ENCODE measurements around the gene RNF11.
"Not testable (repeated sequence)": the region's sequence is repeated elsewhere in the genome, so short reads cannot be mapped to it uniquely, and the experiment has no call there.

The RNF11 gene

DNA sequence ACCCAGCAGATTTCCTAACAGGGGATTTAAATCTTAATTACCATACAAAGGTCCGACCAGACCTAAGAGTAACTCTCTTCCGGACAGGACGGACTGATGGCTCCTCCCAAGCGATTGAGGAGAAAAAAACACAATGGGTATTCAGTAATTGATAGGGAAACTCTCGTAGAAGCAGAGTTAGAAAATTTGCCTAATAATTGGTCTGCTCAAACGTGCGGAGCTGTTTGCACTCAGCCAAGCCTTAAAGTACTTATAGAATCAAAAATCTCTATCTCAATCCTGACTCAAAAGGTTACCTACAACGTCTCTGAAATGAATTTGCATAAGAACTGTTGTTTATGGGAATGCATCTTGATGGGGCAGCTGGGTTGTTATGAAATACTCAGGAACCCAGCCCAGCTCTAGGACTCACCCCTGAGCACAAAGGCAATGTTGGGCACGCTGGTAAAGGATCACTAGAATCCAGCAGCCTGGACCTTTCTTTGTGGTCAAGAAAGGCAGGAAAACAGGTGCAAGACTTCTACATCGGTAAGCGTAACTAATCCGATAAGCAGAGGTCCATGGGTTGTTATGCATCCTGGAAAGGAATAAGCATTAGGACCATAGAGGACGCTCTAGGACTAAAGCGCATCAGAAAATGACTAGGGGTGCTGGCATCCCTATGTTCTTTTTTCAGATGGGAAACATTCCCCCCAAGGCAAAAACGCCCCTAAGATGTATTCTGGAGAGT is 8.7 kb upstream of the RNF11 start:
- DNase-seq, result not testable (repeated sequence)

DNA sequence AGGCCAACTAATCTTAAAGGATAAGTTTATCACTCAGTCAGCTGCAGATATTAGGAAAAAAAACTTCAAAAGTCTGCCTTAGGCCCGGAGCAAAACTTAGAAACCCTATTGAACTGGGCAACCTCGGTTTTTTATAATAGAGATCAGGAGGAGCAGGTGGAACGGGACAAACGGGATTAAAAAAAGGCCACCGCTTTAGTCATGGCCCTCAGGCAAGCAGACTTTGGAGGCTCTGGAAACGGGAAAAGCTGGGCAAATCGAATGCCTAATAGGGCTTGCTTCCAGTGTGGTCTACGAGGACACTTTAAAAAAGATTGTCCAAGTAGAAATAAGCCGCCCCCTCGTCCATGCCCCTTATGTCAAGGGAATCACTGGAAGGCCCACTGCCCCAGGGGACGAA is 7.6 kb upstream of the RNF11 start:
- DNase-seq, result not testable (repeated sequence)

DNA sequence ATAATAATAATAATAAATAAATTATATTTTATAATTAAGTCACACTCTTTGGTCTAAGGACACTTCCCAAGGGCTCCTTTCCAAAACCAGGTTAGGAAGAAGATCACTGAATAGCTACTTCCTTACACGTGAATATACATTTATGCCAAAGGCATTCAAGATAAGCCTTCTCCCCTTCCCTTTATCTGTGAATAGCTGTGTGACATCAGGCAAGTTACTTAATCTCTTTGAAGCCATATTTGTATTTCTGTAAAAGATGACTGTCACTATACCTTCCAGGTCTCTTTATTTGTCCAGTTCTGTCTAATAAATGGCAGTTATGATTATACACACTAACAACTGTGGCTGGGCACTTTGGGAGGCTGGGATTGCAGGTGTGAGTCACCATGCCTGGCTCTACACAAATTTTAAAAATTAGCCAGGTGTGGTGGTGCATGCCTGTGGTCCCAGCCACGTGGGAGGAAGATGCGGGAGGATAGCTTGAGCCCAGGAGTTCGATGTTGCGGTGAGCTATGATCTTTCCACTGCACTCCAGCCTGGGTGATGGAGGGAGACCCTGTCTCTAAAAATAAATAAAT is 5.5 kb upstream of the RNF11 start:
- no peak for DNase-seq

DNA sequence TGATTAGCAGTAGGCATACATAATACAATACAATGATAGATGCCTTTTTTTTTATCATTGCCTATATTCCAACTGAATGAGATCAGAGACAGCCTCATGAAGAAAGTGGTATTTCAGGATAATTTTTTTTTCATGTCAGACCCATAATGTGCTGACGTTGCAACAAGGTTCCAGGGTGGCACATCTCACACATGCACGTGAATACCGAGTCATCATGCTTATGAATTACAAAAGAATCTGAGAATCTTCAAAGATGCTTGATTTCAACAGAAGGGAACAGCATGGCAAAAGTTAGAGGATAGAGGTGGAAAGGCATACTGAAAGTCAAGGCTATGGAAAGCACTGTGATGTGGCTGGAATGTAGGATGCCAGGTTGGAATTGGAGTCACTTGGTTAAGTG is 5.0 kb upstream of the RNF11 start:
- DNase-seq, result no peak

DNA sequence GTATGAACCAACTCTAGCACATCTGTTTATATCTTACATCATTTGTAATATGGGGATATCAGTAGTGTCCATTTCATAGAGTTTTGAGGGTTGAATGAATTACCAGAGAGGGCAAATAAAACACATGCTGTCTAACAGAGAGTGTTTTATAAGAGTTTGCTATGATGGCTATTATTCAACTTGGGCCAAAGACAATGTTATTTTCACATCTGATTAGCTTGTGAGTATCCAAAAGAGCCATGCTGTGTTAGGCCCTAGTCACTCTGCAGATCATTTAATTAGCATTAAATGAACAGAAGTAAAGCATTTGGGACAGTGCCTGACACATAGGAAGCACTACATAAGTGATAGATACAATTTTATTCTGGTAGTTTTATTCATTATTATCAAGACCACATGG is 4.2 kb upstream of the RNF11 start:
- no peak for DNase-seq

DNA sequence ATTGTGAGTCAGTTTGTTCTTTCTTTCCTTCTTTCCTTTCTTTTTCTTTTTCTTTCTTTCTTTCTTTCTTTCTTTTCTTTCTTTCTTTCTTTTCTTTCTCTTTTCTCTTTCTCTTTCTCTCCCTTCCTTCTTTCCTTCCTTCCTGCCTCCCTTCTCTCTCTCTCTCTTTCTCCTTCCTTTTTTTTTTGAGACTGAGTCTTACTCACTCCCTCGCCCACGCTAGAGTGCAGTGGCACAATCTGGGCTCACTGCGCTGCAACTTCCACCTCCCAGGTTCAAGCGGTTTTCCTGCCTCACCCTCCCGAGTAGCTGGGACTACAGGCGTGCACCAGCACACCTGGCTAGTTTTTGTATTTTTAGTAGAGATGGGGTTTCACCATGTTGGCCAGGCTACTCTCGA is 1.8 kb upstream of the RNF11 start:
- DNase-seq, result not testable (repeated sequence)

DNA sequence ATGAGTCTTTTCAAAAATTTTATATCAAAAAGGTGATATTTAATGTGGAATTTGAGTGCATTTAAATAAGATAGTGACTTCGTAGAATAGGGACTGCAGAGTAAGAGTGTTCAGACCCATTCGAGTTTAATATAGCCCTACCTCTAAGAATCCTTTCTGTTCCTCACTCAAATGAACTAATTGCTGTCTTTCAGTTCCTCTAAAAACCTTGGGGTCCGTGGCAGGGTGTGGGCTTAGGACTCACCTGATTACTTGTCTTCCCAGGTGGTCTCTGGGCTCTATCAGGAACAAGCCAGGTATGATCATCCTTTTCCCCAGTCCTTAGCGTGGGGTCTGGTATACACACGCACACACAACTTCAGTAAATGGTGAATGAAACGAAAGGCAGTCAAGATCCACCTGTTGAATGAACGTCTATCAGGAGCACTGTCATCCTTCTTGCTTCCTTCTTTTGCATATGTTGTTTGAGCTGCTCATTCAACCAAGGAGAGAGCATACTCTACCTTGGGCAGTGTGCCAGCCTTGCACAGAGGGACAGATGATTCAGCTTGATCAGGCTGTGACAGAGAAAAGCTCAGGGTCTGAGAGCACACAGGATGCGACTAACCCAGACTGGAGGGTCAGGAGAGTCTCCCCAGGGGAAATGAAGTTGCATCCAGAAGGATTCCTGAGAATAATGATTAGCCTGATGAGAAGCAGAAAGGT is 1.2 kb upstream of the RNF11 start:
- peak in 35 of 56 donors; percentile 2 to 73 (median 14) for DNase-seq

DNA sequence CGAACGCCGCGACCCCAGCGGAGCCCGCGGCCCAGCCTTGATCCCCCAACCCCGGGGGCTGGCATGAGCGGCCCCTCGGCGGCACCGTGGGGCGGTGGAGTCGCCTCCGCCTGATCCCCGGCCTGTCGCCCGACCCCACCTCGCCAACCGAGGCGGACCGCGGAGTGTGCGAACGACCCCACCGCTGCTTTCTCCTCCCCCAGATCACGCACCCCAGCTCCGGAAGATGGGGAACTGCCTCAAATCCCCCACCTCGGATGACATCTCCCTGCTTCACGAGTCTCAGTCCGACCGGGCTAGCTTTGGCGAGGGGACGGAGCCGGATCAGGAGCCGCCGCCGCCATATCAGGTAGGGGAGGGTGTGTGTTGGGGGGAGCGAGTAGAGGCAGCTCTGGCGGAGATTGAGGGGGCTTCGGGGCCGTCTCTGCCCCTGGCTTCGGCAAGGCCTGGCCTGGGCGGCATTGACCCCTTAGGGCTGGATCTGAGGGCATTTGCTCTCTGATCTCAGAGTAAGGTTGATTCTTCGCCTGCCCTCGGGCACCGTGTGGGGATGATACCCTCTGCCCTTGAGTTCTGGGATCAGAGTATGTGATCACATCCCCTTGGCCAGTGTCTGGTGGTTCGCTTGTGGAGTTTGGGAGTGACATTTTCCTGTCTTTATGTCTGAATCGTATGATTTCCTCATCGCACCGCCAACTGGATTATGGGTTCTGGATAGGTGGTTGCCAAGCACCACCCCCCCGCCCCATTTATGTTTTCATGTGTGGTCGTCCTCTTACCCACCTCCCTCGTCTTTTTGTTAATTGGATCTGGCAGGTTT is 668 bp downstream of the RNF11 start:
- peak in 37 of 56 donors; percentile 9 to 76 (median 47) for DNase-seq

DNA sequence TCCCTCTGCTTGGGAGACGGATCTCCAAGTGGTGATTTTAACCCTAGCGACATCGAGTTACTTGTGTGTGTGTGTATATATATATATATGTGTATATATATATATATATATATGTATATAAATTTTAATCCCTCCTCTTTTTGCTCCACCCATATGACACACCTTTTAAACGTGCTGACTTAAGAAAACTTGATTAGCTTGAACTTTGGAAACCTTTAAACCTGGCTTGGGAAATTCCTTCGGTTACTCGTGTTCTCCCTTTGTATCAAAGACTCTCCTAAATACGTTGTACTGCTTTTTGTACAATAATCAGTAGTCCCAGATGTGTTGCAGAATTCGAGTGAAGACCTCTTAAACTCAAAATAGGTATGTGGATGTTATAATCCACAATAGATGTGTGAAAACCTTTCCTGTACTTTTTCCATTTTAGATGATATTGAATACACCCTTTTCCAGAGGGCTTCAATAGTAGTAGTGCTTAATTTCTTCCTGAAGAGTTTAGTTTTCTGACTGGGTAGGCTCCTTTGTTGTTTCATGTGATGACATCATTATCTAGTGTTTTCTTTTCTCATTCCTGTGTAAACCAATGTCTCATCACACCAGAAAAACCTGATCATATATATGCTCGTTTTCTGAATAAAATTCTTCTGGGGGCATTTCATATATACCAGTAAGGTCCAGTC is 1.4 kb downstream of the RNF11 start:
- DNase-seq, result no peak

DNA sequence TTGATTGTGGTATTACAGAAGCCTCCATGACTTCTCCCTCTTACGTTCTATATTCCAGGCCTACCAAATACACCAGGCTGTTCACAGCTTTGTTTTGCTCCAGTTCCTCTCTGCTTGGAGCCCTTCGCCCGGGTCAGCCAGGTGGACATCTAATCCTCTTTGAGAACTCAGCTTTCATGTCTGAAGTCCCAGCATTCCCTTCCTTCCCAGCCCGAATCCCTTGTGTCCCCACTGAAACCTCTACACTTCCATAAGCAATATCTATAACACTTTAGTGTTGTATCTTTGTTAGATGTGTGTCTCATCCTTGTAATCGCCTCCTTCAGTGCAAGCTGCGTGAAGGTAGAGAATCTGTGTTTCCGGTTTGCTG is 1.9 kb downstream of the RNF11 start:
- peak in 2 of 56 donors; percentile 4 to 9 for DNase-seq

DNA sequence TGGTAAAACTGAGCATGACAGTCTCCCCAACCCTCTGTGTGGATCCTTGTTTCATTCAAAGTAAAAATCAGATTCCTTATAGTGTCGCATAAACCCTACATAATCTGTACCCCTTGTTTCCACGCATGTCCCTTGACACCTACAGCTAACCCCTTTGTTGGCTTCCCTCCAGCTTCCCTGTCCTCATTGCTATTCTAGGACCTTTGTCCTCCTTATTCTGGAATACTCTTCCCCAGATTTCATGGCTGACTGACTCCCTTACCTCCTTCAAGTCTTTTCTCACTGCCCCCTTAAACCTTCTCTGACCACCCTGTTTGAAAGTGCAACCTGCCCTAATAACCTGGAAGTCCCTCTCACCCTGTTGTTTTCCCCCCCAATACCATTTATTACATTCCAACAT is 4.0 kb downstream of the RNF11 start:
- peak in 2 of 56 donors; percentile 2 to 62 for DNase-seq

DNA sequence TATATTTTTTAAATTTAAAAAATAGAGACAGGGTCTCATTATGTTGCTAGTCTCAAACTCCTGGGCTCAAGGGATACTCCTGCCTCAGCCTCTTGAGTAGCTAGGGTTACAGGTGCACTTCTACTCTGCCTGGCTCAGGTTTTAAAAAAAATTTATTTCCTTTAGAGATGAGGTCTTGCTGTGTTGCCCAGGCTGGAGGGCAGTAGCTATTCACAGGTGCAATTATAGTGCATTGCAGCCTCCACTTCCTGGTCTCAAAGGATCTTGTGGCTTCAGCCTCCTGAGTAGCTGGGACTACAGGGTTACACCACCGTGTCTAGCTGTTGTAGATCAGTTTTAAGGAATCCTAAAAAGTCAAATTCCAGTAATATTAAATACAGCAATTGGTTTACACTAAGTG is 5.0 kb downstream of the RNF11 start:
- no peak for DNase-seq

DNA sequence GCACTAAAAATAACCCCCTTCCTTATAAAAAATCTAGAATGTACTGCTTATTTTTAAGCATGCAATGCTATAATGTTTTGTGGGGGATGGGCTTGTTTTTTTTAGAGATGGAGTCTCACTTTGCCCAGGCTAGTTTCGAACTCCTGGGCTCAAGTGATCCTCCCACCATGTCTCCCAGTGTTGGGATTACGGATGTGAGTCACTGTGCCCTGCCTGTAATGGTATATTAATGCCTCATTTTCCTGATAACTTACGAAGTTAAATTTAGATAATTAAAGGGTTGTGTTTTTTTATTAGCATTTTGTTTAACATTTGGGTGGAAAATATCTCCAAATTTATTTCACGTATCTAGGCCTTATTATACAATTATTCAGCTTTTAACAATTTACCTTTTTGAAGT is 6.5 kb downstream of the RNF11 start:
- no peak for DNase-seq

DNA sequence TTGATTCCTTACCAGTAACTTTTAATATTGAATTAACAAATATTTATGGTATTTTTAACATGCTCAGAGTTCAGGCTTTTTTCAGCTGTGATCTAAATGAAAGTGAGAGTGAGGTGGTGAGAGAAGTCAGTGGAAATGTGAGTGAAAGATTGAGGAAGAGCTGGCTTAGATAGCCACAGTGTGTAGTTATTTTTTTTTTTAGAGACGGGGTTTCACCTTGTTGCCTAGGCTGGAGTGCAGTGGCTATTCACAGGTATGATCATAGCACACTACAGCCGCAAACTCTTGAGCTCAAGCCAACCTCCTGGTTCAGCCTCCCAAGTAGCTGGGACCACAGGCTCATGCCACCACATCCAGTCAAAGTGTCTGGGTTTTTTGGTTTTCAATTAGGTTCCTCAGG is 10.9 kb downstream of the RNF11 start:
- no peak for DNase-seq

DNA sequence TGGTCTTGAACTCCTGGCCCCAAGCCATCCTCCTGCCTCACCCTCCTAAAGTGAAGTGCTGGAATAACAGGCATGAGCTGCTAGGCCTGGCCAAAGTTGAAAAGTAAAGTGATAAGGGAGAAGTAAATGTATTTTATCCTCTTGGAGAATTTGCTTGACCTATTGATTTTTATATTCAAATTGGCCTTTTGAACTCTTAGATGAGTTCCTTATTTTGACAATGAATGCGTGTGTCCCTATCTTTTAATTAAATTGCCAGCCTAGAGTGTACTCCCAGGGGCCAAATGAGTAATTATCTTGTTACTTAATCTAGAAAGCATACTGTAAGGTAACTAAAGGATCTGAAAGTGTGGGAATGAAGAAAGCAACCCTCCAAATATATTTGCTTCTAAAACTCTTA is 11.4 kb downstream of the RNF11 start:
- DNase-seq, result no peak

DNA sequence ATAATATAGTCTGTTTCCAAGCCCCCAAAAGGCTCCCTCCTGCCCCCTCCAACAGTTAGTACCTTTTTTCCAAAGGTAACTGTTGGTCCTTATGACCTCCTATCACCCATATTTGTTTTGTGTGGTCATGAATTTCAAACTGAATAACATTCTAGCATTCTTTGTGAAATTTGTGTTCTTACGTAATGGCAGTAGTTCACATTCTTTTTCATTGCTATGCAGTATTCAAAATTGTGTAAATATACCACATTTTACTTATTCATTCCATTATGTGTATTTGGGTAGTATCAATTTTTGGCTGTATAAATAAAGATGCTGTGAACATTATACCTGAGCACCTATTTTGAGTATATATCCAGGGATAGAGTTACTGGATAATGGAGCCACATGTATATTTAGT is 13.4 kb downstream of the RNF11 start:
- DNase-seq, result no peak

DNA sequence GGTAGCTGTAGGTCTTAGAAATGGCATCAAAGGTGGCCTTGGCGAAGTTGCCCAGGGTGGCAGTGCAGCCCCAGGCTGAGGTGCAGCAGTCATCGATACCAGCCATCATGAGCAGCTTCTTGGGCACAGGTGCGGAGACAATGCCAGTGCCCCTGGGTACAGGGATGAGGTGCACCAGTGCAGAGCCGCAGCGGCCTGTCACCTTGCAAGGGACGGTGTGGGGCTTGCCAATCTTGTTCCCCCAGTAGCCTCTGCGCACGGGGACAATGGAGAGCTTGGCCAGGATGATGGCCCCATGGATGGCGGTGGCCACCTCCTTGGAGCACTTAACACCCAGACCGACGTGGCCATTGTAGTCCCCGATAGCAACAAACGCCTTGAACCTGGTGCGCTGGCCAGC is 14.7 kb downstream of the RNF11 start:
- not testable (repeated sequence) for DNase-seq

DNA sequence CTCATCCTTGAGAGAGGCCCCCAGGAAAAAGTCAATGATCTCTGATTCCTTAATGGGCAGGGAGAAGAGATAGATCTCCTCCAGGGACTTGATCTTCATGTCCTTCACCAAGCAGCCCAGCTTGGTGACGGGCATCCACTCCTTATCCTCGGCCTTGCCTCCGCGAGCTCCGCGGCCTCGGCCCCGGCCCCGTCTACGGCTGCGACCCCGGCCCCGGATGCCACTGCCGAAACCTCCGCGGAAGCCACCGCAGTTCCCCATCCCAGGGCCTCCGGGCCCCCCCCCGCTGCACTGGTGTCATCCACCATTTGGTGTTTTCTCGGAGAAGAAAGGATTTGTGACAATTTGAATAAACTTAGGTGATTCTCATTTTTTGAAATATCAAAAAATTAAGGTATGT is 15.1 kb downstream of the RNF11 start:
- DNase-seq, result not testable (repeated sequence)

DNA sequence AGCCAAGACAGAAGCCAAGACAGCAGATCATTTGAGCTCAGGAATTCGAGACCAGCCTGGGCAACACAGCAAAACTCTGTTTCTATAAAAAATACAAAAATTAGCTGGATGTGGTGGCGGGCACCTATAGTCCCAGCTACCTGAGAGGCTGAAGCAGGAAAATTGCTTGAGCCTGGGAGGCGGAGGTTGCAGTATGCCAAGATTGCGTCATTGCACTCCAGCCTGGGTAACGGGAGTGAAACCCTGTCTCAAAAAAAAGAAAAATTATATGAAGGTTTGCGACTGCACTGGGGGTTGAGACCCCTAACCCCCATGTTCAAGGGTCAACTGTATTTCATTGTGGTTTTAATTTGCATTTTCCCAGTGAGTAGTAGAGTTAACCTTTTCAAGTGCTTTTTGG is 16.3 kb downstream of the RNF11 start:
- DNase-seq, result no peak

DNA sequence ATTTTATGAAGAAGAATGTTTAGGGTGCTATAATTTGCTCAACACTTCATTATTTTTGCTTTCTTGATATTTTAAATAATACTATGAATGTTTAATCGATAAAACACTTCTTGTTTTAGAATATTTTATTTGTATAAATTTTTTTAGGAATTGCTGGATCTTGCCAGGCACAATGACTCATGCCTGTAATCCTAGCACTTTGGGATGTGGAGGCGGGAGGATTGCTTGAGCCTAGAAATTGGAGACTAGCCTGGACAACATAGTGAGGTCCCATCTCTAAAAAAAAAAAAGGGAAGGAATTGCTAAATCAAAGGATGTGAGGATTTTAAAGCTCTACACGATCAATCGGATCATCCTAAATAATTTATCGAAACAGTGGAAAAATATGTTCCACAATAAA is 17.6 kb downstream of the RNF11 start:
- DNase-seq, result no peak

DNA sequence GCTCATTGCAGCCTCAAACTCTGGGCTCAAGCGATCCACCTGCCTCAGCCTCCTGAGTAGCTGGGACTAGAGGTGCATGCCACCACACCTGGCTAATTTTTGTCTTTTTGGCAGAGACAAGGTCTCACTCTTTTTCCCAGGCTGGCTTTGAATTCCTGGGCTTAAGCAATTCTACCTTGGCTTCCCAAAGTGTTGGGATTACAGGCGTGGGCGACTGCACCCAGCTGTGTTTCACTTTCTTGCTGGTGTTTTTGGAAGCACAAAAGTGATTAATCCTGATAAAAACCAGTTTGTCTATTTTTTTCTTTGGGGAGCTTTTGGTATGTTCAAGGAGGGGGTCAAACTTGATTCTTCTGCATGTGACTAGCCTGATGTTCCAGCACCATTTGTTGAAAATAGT is 19.3 kb downstream of the RNF11 start:
- DNase-seq, result no peak

Data from amygdala (tissue), 56 donors.